RWPE1 (cell line): ENCODE data around the gene PRKCH.

Experiments used
- CTCF ChIA-PET: fragments of 350-600 bp; sonication (Branson Sonifier 250); formaldehyde crosslinking; extraction: SDS; loops from one replicate; lab custom pipeline; 2021; lab: Yijun Ruan, JAX
- POLR2A ChIA-PET: fragments of 400-600 bp; formaldehyde crosslinking; extraction: SDS; loops from one replicate; lab custom pipeline; 2020; ENCODE audit warnings: antibody characterized with exemption; ENCODE audit not compliant: low non-redundant PET; lab: Yijun Ruan, JAX
- DNase-seq: peaks from one replicate; pipeline ENCODE4 v3.0.0; 2012; ENCODE audit warnings: low spot score
- H3K27ac ChIP-seq: fragments of 450-650 bp; 2 replicates; pipeline ENCODE4 v1.5.1; 2017
- CTCF ChIP-seq: fragments of 450-650 bp; conservative IDR thresholded peaks from 2 replicates; pipeline ENCODE4 v1.5.1; 2017; ENCODE audit warnings: low read depth, mild to moderate bottlenecking

Gene PRKCH

GRCh38 chr14:61347826-61348443 lies 26.6 kb downstream of the PRKCH start:
- DNase-seq: no peak
- no peak overlapping the region for H3K27ac ChIP-seq
- CTCF ChIA-PET: interaction anchor here (0.6 kb wide), 1 partner anchor 9 kb away, joined by 3 read pairs; no protein-coding TSS in a partner anchor
- POLR2A ChIA-PET: no interaction called here
- no peak for TF ChIP-seq CTCF

- ChIA-PET POLR2A (no interaction called here), CTCF (interaction anchor here (0.6 kb wide), 1 partner anchor 751 kb away, joined by 3 read pairs; no protein-coding TSS in a partner anchor)
- DNase-seq: no peak
- no peak for TF ChIP-seq CTCF
- no peak overlapping the region for H3K27ac ChIP-seq
These were observed 29.3 kb downstream of the PRKCH start for GRCh38 chr14:61350427-61351270.

- POLR2A ChIA-PET: no interaction called here
- no peak for TF ChIP-seq CTCF
- CTCF ChIA-PET: no interaction called here
- no peak for DNase-seq
- H3K27ac ChIP-seq: no peak overlapping the region
These were observed 30.1 kb downstream of the PRKCH start for GRCh38 chr14:61351477-61351876.

DNA sequence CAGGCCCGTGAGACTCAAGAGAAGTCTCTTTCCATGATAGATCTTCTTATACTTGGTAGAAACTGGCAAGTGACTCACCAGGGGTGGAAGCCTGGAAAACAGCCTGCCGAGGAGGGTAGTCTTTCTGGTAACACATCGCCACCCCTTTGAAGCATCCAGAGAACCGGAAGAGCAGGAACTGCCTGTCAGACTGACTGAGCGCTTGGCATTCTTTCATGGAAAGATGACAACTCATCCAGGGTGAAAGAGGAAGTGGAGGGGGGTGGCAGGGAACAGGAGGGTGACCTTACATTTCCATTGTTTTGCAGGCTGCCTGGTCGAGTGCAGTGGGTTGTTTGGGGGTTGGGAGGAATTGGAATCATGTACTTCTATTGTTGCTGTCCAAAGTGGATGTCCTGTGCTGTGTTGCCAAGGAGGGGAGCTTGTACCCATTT lies 34.5 kb downstream of the PRKCH start:
- no peak for TF ChIP-seq CTCF
- H3K27ac ChIP-seq: peak overlapping the region; percentile 69
- ChIA-PET CTCF (no interaction called here), POLR2A (no interaction called here)
- DNase-seq: peak; percentile 91

DNA sequence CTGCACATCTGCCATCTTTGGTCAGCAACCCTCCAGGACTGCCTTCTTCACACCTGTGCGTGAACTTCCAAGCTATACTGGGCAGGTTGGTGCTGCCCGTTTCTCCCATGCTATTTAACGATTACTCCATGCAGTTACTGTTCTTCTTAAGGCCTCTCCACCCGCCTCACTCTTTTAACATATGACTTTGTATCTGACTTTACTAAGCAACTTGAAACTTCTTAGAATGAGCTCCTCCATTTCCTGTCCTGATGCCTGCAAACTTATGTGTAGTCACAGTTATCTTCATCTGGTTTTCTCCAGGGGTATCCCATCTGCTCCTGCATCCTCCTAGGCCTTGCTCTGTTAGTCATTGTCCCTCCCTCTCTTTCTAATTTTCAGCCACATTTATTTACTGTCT lies 35.7 kb downstream of the PRKCH start:
- H3K27ac ChIP-seq: no peak overlapping the region; the same call in 1 of the 2 replicates
- no peak for TF ChIP-seq CTCF
- no peak for DNase-seq
- ChIA-PET CTCF (no interaction called here), POLR2A (no interaction called here)

DNA sequence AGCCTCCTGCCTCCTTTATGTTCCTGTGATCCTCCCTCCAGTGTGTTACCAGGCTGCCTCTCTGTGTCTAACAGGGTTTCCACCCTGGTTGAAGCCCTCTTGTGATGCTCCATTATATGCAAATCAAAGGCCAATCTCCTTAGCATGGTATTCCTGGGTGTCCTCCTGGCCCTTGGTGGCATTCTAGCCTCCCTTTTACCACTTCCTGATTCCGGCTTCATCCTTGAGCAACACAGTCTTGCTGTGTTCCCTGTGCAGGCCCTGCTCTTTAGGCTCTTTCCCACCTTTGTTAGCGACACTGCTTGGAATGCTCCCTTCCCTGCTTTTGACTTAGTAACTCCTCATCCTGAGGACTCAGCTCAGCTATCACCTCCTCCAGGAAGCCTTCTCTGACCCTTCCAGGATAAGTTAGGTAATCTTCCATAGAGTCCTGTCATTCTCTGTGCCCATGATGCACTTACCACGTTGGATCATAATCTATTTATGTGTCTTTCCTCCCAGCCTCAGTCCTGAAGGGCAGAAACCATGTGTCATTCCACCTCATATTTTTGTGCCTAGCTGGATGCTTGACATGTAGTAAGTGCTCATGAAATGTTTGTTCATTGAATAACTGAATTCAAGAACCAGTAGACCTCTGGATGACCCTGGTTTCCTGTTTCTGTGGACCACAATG lies 37.3 kb downstream of the PRKCH start:
- DNase-seq: no peak
- no peak overlapping the region for H3K27ac ChIP-seq
- no peak for TF ChIP-seq CTCF
- ChIA-PET POLR2A (no interaction called here), CTCF (no interaction called here)
